CD4-positive, alpha-beta T cell treated with Interleukin-6 for 4 hours (primary cell): ENCODE results near the gene KCNQ1.

Source experiments
- DNase-seq: peaks from one replicate; pipeline ENCODE4 v3.0.0-alpha.2; 2020; ENCODE audit warnings: mixed read lengths

The KCNQ1 gene

GRCh38 chr11:2524446-2525165, 79.8 kb downstream of the KCNQ1 start:
- DNase-seq = no peak

DNA sequence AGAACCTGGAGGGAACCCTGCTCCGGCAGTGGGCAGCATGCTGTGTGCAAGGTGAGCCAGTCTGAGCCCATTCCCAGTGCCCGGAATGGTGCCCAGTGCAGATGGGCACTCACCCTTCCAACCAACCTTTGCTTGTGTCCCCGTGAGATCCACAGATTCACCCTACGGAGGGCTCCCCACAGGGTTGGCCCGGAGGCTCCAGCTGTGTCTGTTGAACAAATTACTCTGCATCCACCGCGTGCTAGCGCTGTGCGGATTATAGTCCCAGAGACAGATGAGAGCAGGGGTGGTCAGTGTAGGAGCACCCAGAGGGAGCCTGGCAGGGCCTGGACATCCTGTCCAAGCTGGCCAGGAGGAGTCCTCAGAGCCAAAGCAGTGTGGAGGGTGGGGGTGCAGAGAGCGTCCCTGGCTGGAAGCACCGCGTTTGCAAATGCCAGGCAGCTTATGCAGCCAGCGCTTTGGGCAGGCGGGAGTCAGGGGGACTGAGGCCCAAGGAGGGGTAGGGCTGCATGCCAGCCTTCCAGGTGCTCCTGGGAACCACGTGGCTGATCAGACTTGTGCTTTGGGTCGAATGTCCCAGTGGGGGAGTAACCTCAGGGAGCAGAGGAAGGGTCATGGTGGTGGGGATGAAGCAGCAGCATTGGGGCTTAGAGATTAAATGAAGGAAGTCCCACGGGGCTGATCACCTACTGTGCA, 80.5 kb downstream of the KCNQ1 start:
- DNase-seq = no peak

GRCh38 chr11:2525941-2526807, 81.4 kb downstream of the KCNQ1 start:
- DNase-seq = no peak

GRCh38 chr11:2526808-2527381, 82.1 kb downstream of the KCNQ1 start:
- DNase-seq = peak; percentile 36

GRCh38 chr11:2527621-2528291, 82.9 kb downstream of the KCNQ1 start:
- DNase-seq = no peak

GRCh38 chr11:2528301-2529050, 83.7 kb downstream of the KCNQ1 start:
- DNase-seq = no peak

GRCh38 chr11:2529173-2529572, 84.4 kb downstream of the KCNQ1 start:
- DNase-seq = no peak

DNA sequence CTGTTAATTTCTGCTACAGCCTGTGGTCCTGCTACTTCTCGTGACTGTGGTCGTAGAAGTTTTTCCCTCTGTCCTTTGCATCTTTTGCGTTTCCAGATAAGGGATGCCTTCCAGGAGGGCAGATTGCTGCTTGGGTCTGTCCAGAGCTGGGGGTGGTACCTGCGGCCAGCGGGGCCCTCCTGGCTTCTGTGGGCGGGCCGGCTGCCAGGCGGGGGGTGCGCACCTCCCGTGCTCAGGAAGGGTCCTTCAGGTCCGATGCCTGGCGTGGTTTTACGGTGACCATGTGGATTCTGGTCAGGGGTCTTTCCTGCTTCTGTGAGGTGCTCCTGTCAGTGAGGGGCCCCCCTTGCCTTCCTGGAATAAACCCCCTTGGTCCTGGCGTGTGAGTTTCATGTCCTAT, 84.8 kb downstream of the KCNQ1 start:
- no peak for DNase-seq

DNA sequence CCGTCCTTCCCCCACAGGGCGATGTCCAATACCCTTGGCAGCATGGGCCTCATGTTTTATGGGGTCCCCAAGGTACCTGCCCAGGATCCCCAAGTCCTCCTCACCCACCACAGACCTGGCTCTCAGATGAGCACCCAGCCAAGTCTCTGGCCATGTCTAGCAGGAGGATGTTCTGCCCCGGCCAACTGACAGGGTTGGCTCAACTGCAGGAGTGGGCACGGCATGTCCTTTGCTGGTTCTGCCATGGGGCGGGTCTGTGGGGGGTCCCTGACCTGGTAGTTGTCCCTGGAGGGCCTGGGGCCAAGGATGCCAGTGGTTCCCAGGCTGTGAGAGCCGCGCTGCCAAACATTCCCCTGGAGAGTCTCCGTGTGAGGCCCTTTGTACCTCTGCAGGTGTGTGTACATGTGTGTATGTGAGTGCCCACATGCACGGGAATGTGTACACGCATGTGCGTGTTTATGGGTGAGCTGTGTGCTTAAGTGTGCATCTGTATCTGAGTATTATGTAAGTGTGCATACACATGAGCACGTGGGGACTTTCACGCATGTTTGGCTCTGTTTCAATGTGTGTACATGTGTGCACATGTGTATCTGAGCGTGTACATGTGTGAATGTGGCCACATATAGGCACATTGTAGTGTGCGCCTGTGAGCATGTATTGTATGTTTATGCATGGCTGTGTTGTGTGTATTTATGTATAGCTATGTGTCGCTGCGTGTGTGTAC, 85.5 kb downstream of the KCNQ1 start:
- DNase-seq = no peak

DNA sequence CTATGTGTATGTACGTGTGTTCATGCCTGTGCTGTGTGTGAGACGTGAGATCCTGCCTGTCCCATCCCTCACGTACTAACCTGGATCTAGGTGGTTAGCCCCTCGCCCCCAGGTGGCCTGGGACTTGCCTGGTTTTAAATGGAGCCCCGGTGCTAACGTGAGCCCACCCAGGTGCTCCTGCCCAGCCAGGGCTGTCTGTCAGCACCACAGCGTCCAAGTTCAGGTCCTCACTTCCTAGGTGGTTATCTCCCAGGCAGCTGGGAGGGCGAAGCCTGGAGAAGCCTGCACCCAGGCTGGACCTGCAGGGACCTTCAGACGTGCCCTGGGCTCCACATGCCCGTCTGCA, 86.0 kb downstream of the KCNQ1 start:
- no peak for DNase-seq

GRCh38 chr11:2531277-2531986, 86.6 kb downstream of the KCNQ1 start:
- peak; percentile 72 for DNase-seq

GRCh38 chr11:2531987-2532703, 87.3 kb downstream of the KCNQ1 start:
- no peak for DNase-seq

DNA sequence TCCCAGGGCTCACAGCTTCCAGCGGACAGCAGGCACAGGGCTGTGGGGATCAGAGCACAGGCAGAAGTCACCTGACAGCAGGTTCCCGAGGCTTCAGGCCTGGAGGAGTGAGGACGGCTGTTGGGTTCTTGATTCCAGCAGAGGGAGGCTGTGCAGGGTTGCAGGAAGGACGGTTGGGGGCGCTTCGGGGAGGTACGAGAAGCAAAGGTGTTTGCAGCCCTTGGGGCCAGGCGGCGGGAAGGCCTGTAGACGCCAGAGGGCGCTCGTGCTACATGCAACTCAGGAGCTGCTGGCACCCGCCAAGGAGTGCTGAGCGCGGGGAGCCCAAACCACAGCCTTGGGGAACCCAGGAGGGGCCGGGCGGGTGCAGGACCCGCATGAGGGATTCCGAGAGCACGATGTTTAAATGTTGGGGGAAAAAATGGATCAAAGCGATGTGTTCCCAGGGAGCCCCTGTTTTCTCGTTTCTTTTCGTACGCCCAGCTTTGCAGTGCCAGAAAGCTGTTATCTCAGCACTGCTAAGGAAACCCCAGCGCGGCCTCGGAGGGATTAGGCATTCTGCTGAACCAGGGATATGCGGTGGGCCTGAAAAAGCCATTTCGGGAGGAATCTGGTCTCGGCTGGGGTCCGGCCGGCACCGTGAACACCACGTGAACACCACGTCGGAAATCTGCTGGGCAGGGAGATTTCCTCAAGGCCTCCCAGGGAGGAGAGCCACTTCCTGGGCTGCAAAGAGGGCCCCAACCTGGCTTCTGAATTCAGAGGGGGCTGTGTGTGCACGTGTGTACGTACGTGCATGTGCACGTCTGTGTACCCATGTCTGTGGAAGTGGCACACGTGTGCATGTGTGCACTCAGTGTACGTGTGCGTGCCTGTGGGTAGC, 88.1 kb downstream of the KCNQ1 start:
- peak; percentile 96 for DNase-seq

DNA sequence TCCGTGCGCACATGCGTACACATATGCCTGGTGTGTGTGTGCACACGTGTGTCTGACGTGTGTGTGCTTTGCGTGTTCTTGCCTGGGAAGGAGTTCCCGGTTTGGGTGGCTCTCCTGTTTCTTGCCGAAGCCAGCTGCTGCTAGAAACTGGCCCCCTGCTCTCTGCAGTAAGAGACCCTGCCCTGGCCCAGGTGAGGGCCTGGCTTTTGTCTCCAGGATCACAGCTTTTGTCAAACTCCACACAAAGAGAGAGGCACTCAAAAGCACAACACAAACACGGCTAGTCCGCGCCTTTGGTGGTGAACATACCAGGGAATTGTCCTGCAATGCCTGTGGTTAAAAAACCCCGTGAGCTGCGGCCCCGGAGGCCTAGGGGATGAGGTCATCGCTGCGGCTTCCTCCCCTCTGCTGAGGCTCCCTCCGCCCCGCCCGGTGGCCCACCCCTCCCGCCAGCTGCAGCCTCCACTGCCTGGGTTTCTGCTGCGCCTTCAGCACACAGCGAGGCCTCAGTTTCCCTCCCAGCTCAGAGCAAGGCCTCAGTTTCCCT, 88.9 kb downstream of the KCNQ1 start:
- DNase-seq = peak; percentile 34

DNA sequence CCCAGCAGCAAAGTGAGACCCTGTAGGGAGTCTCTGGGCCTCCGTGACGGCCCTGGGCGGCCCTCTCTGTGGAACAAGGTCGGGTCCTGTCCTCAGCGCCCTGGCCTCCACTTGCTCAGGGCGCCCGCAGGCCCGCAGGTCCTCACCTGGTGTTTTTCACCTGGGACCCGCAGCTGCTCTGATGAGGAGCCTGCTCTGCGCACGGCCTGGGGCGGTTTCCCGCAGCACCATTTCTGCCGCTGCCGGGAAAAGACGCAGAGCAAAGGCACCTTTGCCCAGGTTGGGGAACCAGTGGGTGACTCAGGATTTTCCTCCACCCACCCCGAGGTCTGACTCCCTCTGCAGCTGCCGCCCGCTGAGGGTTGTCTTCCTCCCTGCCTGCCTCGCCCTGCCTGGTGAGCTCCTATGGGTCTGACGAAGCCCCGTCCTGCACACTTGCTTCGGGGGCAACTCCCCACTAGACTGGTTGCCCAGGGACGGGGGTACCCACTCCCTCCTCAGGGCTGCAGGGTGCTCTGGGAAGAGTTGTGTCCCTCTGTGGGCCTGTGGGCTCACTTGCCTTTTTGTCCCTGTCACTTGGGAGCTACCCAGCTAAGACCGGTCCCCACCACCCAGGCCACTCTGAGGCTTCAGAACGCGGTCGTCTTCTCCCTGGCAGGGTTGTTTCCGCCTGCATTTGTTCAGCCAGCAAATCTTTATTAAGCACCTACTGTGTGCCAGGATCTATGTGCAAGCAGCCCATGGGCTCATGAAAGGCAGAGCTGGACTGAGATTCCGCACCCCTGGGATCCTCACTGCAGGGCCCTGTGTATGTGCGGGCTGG, 89.5 kb downstream of the KCNQ1 start:
- DNase-seq = no peak

DNA sequence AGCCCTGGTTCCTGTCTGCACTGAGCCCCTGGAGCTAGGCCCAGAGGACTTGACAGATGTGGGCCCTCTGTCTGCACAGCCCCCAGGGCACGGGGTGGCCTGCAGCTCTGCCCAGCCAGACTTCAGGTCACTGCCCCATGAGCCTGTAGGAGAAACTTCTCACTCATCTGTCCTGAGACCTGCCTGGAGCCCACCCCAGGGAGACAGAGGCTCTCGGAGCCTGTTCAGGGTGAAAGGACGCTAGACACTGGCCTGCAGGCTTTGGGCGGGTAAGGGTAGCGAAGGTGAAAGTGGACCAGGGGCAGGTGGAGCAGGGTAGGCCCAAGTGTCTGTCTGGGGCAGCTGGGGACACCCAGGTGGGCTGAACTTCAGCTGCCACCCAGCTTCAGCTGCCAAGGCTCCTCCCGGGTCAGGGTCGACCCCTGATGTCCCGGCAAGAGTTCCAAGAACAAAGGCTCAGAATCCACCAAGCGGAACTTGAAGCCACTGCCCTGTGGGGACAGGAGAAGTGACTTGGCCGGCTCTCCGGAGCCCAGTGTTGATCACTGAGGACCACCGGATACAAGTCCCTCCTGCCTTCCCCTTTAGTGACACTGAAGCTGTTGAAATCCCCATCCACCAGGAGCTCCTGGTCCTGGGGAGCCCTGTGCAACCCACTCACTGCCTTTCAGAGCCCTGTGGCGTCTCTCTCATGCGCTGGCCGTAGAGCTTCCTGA, 90.3 kb downstream of the KCNQ1 start:
- no peak for DNase-seq
